Measurements from ENCODE around the gene IGDCC3. TPM values are rescaled to one million over a fixed set of nuclear protein-coding genes. Genes with fewer than 3 reads are reported as not detected.

IGDCC3 gene
- total RNA-seq, 6 donors from 2014 or later, result 0.10 to 0.29 TPM; not detected in 4

GRCh38 chr15:65391732-65392131 is 13.9 kb upstream of the IGDCC3 start:
- Histone ChIP-seq H3K36me3 (no peaks in the 10 kb centered on the region), H3K9me3 (no peaks in the 10 kb centered on the region), H3K4me3 (no peak overlapping the region), H3K4me1 (peaks cover 4 to 15% (median 8%) of the 10 kb centered on the region in 4 donors), H3K27me3 (peaks cover 0 to 20% (median 9%) of the 10 kb centered on the region in 4 donors), H3K27ac (no peak overlapping the region)
- WGBS, 2 donors, result 87% methylated on average over 10 of the region's 10 CpGs
- TF ChIP-seq EP300 (IDR thresholded peaks at IDR 0.05), result no peak
- ATAC-seq (ENCODE audit: low FRiP score in 2 of 2) (no peak), DNase-seq (no peak)

- Histone ChIP-seq H3K27me3 (peaks cover 0 to 7% (median 2%) of the 10 kb centered on the region in 4 donors), H3K4me3 (no peak overlapping the region), H3K36me3 (no peaks in the 10 kb centered on the region), H3K27ac (no peak overlapping the region), H3K4me1 (peaks cover 2 to 7% (median 4%) of the 10 kb centered on the region in 4 donors), H3K9me3 (no peaks in the 10 kb centered on the region)
- no peak for TF ChIP-seq POLR2AphosphoS5 (IDR thresholded peaks at IDR 0.05)
- TF ChIP-seq EP300 (IDR thresholded peaks at IDR 0.05), result no peak
- no peak for TF ChIP-seq CTCF (IDR thresholded peaks at IDR 0.05)
- no peak for TF ChIP-seq POLR2A (IDR thresholded peaks at IDR 0.05)
- ATAC-seq (ENCODE audit: low FRiP score in 2 of 2) (no peak), DNase-seq (no peak)
- WGBS, 2 donors, result 76 to 82% methylated on average over 1 of the region's 1 CpG
These were observed 12.6 kb upstream of the IGDCC3 start for GRCh38 chr15:65390447-65390846.

DNA sequence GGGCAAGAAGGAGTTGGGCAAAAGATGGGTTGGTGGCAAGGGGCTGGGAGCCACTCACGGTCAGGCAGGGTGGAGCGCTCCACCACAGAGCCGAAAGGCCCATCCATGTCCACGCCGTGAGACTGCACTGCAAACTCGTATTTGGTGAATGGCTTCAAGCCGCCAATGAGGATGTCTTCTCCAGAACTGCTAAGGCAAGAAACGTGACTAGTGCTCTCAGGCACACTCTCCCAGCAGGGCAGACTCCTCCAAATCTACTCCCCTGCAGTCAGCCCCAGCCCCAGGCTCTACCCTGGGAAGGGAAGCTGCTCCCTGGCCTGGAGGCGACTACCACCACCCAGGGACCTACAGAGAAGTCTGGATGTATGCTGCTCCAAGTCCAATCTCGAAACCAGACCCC is 11.4 kb upstream of the IGDCC3 start:
- Histone ChIP-seq H3K4me1 (peaks cover 13 to 17% (median 15%) of the 10 kb centered on the region in 4 donors), H3K36me3 (no peaks in the 10 kb centered on the region), H3K27me3 (no peaks in the 10 kb centered on the region), H3K9me3 (no peaks in the 10 kb centered on the region), H3K4me3 (no peak overlapping the region), H3K27ac (no peak overlapping the region)
- DNase-seq (no peak), ATAC-seq (ENCODE audit: low FRiP score in 2 of 2) (no peak)
- 87 to 88% methylated on average over 10 of the region's 10 CpGs for WGBS, 2 donors
- TF ChIP-seq POLR2A (IDR thresholded peaks at IDR 0.05), result no peak
- TF ChIP-seq EP300 (IDR thresholded peaks at IDR 0.05), result no peak
- no peak for TF ChIP-seq CTCF (IDR thresholded peaks at IDR 0.05)
- no peak for TF ChIP-seq POLR2AphosphoS5 (IDR thresholded peaks at IDR 0.05)

- Histone ChIP-seq H3K4me1 (peaks cover 13 to 17% (median 15%) of the 10 kb centered on the region in 4 donors), H3K27ac (no peak overlapping the region), H3K36me3 (no peaks in the 10 kb centered on the region), H3K4me3 (no peak overlapping the region), H3K9me3 (no peaks in the 10 kb centered on the region), H3K27me3 (no peaks in the 10 kb centered on the region)
- ATAC-seq (ENCODE audit: low FRiP score in 2 of 2), result no peak
- 87% methylated on average over 16 to 17 of the region's 17 CpGs for WGBS, 2 donors
- TF ChIP-seq EP300 (IDR thresholded peaks at IDR 0.05) (no peak), POLR2AphosphoS5 (IDR thresholded peaks at IDR 0.05) (no peak), POLR2A (IDR thresholded peaks at IDR 0.05) (no peak)
- DNase-seq, result no peak
These were observed 10.7 kb upstream of the IGDCC3 start for GRCh38 chr15:65388306-65389080.

- Histone ChIP-seq H3K27me3 (no peaks in the 10 kb centered on the region), H3K9me3 (no peaks in the 10 kb centered on the region), H3K4me3 (no peak overlapping the region), H3K27ac (no peak overlapping the region), H3K36me3 (no peaks in the 10 kb centered on the region), H3K4me1 (peaks cover 13 to 17% (median 15%) of the 10 kb centered on the region in 4 donors)
- DNase-seq (no peak), ATAC-seq (ENCODE audit: low FRiP score in 2 of 2) (no peak)
- TF ChIP-seq CTCF (IDR thresholded peaks at IDR 0.05), result no peak
- TF ChIP-seq EP300 (IDR thresholded peaks at IDR 0.05), result no peak
- no peak for TF ChIP-seq POLR2A (IDR thresholded peaks at IDR 0.05)
- no peak for TF ChIP-seq POLR2AphosphoS5 (IDR thresholded peaks at IDR 0.05)
- WGBS, 2 donors, result 94 to 98% methylated on average over 6 of the region's 6 CpGs
These were observed 9.1 kb upstream of the IGDCC3 start for GRCh38 chr15:65386886-65387285.

- no peaks in the 10 kb centered on the region for H3K27me3 ChIP-seq
- ATAC-seq (ENCODE audit: low FRiP score in 2 of 2) (no peak), DNase-seq (no peak)
- TF ChIP-seq CTCF (IDR thresholded peaks at IDR 0.05) (no peak), POLR2AphosphoS5 (IDR thresholded peaks at IDR 0.05) (no peak), POLR2A (IDR thresholded peaks at IDR 0.05) (no peak)
- H3K36me3 ChIP-seq, result no peaks in the 10 kb centered on the region
- no peak overlapping the region for H3K27ac ChIP-seq
- no peak overlapping the region for H3K4me3 ChIP-seq
- no peaks in the 10 kb centered on the region for H3K9me3 ChIP-seq
- WGBS, 2 donors, result 67 to 86% methylated on average over 1 to 6 of the region's 6 CpGs
- H3K4me1 ChIP-seq, result peaks cover 13 to 17% (median 15%) of the 10 kb centered on the region in 4 donors
These were observed 8.6 kb upstream of the IGDCC3 start for GRCh38 chr15:65386376-65386775.

Data from upper lobe of left lung (tissue), 6 donors.